ENCODE measurements around the gene UMODL1.
"Not testable (repeated sequence)": the region's sequence is repeated elsewhere in the genome, so short reads cannot be mapped to it uniquely, and the experiment has no call there.

Gene UMODL1

DNA sequence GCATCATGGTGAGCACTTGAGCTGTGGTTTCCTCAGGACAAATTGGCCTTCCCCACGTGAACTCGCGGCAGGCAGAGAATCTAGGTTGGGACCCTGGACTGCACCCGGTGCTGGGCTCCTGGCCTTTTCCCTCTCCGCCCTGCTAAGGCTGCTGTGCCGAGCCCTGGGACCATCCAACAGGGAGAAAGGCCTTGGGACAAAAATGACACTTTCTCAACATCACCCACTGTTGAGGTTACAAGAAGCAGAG, 9.2 kb upstream of the UMODL1 start:
- DNase-seq = no peak

DNA sequence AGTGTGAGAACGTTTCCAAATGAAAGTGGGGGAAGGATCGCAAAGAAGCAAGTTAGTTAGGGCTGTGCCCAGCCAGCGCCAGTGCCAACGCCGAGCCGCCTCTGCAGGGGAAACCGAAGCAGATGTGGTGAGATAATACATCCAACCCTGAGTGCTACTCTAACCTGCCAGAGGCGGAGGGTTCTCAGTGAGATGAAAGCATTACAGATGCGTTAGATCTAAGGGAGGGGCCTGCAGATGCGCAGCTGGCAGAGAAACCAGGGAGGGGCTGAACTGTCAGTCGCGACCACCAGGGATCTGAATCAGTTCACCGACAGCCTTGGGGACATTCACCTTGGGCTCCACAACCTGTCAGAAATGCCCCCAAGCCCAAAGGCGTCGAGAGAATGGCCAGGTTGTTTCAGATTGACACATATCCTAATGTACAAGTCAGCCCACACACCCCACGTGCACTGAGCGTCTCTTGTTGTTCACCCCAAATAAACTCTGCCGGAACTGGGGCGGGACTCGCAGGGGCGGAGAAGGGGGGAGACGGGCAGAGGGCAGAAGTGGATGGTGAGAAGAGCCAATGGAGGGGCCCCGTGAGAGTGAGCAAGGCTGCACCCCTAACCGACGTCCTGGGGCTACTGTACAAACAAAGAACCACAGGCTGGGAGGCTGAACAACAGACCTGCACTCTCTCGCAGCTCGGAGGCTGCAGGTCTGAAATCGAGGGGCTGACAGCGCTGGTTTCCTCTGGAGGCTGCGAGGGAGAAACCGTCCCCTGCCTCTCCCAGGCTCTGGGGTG, 8.7 kb upstream of the UMODL1 start:
- no peak for DNase-seq

DNA sequence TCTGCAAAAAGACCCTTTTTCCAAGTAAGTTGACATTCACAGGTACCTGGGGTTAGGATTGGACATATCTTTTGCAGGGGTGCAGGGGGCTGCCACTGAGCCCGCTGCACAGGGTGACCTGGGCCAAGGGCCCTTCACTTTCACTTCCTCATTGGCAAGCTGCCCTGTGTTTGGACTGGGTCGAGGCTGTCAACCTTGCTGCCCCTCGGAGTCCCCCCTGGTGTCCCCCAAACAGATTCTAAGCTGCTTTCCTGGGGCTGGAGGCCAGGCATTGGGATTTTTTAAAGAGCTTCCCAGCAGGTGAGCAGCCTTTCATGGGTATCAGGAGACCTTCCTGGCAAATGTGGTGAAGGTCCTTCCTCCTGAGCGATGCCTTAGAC, 7.9 kb upstream of the UMODL1 start:
- DNase-seq = no peak

GRCh38 chr21:42063571-42064521, 7.3 kb upstream of the UMODL1 start:
- DNase-seq = no peak

DNA sequence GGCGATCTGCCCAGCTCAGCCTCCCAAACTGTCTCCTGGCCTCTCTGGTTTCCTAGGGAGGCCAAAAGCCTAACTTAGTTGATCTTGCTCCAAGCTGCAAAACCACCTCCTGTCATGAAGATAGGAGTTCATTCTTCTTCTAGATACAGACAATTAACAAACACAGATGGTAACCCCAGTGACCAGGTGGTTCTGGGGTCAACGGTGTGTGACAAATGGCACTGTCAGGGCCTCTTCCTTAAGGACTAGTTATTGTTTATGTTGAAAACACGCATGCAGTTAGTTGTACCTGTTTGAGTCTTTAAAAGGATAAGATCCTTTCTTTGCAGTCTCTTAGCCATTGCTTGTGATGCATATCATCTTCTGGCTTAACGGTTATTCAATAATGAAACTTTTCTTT, 4.6 kb upstream of the UMODL1 start:
- no peak for DNase-seq

- DNase-seq = no peak
These were observed 3.4 kb upstream of the UMODL1 start for GRCh38 chr21:42067531-42068255.

- no peak for DNase-seq
These were observed 2.9 kb upstream of the UMODL1 start for GRCh38 chr21:42068256-42068545.

GRCh38 chr21:42068592-42068991, 2.5 kb upstream of the UMODL1 start:
- no peak for DNase-seq

DNA sequence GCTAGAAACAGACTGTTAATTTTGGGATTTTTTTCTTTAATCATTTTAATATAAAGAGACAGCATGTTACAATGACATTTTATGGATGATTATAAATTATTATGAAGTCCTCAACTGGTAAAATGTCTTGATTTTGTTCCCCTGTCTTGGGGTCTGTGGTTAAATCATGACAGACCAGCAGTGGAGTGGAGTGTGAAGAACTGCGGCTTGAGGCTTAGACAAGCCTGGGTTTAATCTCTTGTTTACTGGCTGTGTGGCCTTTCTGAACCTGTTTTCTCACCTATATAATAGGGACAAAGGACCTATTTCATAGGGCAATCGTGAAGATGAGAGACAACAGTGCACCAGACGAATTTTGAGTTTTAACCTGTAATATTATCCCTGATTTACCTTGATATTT, 1.8 kb upstream of the UMODL1 start:
- no peak for DNase-seq

DNA sequence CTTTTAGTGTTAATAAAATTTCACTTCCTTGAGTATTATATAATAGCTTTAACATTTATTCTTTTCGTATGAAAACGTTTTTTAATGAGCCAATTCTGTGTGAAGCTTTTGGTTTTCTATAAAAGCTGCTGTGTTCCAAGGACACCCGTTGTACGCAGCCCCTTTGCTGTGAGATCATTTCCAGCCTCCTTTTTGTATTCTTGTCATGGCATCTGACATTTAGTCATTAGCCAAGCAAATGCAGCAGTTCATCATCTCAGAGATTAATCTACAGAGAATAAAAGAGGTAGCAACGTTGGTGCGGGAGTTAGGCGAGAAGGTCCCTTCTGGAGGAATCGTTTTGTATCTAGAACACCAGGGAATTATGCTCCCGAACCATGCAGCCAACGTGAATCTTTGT, 1.3 kb upstream of the UMODL1 start:
- DNase-seq = no peak

GRCh38 chr21:42073145-42074099, 2.3 kb downstream of the UMODL1 start:
- no peak for DNase-seq

- DNase-seq = no peak
These were observed 4.8 kb downstream of the UMODL1 start for GRCh38 chr21:42075686-42076471.

DNA sequence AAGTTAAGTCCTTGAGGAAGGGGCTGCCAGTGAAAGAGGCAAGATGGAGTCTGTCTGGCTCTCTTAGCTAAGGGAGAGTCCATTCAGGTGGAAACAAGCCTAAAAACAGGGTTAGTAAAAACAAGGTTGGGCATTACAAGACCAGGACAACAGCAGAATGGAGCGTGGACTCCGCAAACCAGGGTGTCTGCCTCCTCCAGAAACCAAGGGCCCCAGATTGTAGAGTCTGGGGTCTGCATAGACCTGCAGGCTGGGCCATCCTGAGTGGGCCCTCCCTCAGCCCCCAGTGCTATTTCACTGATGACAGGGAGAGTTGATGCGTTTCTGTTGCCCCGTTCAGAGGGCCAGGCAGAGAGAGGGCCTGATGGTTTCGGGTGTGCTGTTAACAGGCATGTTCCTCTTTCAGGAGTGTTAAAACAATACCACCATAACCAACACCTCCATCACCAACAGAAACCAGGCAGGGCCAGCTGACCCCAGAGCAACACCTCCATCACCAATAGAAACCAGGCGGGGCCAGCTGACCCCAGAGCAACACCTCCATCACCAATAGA, 6.6 kb downstream of the UMODL1 start:
- not testable (repeated sequence) for DNase-seq

GRCh38 chr21:42078247-42079007, 7.3 kb downstream of the UMODL1 start:
- not testable (repeated sequence) for DNase-seq

GRCh38 chr21:42079008-42079938, 8.2 kb downstream of the UMODL1 start:
- no peak for DNase-seq

DNA sequence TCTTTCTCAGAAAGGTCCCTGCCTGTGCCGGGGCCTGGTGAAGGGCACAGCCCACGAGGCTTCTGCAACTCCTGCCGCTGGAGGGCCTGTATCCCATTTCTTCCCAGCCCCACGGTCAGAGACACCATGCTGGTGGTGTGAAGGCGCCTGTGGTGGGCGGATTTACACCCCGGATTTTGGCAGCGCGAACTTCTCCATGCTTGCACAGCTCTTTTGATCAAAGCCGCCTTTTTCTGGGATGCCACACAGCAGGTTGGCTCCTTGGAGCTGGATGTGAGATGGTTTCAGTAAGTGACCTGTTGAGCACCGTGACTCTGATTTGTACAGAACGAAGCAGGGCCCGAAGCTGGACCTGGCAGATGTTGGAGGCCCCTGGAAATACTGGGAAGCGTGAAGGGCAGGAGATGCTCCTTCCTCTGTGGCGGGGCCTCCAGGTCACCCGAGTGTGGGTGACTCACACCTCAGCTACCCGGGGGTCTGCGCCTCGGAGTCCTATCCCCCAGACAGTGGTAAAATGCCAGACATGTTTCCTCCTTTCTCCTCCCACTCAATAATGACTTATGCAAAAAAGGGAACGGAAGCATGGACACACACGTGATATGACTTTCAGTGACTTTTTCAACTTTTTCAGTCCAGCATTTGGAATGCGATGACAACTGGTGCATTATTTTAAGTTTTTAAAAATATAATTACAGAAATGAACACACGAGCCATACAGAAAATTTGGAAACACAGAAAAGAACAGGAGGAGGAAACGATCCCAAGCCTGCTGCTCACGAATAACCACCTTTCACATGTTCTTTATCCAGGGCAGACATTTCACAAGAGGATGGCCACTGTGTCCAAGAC, 9.0 kb downstream of the UMODL1 start:
- no peak for DNase-seq

DNA sequence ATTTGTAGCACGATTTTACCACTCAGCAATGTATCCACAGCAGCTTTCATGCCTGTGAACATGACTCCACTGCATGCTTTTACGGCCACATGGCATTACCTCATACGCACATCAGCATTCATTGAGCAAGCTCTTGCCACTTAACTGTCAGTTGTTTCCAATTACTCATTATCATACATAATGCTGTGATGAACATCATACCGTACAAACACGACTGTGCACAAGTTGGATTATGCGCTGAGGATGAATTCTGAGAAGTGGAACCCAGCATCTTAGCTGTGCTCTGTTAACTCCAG, 9.6 kb downstream of the UMODL1 start:
- no peak for DNase-seq

- no peak for DNase-seq
These were observed 10.0 kb downstream of the UMODL1 start for GRCh38 chr21:42081138-42081537.

GRCh38 chr21:42081931-42082381, 10.8 kb downstream of the UMODL1 start:
- DNase-seq = no peak
